ENCODE measurements around the gene GRPEL2.

DNA sequence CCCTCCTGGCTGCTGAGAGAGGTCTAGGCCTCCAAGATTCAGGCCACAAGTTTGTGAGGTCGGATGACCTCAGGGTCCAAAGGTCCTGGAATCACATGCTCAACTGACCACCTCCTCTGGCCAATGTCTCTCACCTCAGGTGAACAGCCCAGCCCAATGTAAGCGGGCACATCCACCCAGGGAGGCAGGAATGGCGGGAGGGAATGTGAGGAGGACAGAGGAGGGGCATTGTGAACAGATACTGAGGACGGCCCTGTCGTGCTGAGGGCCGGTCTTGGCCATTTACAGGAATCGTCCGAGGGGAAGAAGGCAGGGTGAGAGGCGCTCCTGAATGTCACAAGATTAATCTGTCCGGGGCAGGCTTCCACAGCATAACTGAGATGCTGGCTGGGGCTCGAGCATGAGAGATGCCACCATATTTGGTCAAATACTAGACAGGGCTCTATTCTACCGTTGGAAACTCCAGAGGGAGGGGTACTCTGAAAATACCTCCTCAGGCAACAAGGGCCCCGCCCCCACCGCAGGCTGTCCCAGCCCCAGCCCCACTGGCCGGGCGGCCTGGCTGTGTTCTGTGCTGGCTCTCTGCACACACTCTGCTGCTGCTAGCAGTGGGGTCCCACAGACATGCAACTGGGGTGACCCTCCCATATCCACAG lies 35.3 kb downstream of the GRPEL2 start:
- TF ChIP-seq, protein P1, sequence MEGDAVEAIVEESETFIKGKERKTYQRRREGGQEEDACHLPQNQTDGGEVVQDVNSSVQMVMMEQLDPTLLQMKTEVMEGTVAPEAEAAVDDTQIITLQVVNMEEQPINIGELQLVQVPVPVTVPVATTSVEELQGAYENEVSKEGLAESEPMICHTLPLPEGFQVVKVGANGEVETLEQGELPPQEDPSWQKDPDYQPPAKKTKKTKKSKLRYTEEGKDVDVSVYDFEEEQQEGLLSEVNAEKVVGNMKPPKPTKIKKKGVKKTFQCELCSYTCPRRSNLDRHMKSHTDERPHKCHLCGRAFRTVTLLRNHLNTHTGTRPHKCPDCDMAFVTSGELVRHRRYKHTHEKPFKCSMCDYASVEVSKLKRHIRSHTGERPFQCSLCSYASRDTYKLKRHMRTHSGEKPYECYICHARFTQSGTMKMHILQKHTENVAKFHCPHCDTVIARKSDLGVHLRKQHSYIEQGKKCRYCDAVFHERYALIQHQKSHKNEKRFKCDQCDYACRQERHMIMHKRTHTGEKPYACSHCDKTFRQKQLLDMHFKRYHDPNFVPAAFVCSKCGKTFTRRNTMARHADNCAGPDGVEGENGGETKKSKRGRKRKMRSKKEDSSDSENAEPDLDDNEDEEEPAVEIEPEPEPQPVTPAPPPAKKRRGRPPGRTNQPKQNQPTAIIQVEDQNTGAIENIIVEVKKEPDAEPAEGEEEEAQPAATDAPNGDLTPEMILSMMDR (IDR thresholded peaks at IDR 0.05; ENCODE audit: low read depth, low read length), result no peak
- TF ChIP-seq POLR2A (IDR thresholded peaks at IDR 0.05; ENCODE audit: extremely low read depth, insufficient read length), result no peak
- TF ChIP-seq, protein P2, sequence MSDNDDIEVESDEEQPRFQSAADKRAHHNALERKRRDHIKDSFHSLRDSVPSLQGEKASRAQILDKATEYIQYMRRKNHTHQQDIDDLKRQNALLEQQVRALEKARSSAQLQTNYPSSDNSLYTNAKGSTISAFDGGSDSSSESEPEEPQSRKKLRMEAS (IDR thresholded peaks at IDR 0.05; ENCODE audit: low read depth, low read length), result no peak

Data from NB4 (cell line).